ENCODE data around the gene DDIT3. TPM values are rescaled to one million over a fixed set of nuclear protein-coding genes. Genes with fewer than 3 reads are reported as not detected.

Gene DDIT3
- total and polyA plus RNA-seq, 4 donors = 4.7 to 30.2 (median 16.2) TPM

DNA sequence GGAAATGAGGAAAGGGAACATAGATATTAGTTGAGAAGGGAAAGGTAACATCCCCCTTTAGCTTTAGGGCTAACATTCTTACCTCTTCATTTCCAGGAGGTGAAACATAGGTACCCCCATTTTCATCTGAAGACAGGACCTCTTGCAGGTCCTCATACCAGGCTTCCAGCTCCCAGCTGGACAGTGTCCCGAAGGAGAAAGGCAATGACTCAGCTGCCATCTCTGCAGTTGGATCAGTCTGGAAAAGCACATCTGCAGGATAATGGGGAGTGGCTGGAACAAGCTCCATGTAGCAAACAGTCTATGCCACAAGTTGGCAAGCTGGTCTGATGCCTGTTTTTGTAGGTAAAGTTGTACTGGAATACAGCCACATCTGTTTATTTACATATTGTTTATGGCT is 3.1 kb downstream of the DDIT3 start:
- Histone ChIP-seq H3K9me3 (ENCODE audit: control insufficient read depth in 4 of 4, low read length in 3 of 4) (no peaks in the 10 kb centered on the region), H3K27ac (ENCODE audit: low read depth in 1 of 2, low read length in 2 of 2) (no peak overlapping the region), H3K4me3 (ENCODE audit: low read depth in 1 of 3, low read length in 3 of 3) (no peak overlapping the region), H3K27me3 (ENCODE audit: control insufficient read depth in 4 of 4, insufficient read depth in 4 of 4, low read length in 3 of 4) (no peaks in the 10 kb centered on the region), H3K9ac (ENCODE audit: low read depth in 1 of 2, low read length in 2 of 2) (no peak overlapping the region), H3K4me1 (ENCODE audit: control insufficient read depth in 4 of 4, insufficient read depth in 4 of 4, low read length in 3 of 4) (peaks cover 4 to 37% (median 19%) of the 10 kb centered on the region in 4 donors), H3K36me3 (ENCODE audit: control insufficient read depth in 4 of 4, insufficient read depth in 3 of 4, low read depth in 1 of 4, low read length in 3 of 4) (peaks cover 5 to 48% (median 43%) of the 10 kb centered on the region in 4 donors)
- no peak for DNase-seq (ENCODE audit: low spot score)
- WGBS = 56% methylated on average over 1 of the region's 1 CpG
- TF ChIP-seq, protein P1, sequence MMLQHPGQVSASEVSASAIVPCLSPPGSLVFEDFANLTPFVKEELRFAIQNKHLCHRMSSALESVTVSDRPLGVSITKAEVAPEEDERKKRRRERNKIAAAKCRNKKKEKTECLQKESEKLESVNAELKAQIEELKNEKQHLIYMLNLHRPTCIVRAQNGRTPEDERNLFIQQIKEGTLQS (IDR thresholded peaks at IDR 0.05) = no peak
- TF ChIP-seq, protein P2, sequence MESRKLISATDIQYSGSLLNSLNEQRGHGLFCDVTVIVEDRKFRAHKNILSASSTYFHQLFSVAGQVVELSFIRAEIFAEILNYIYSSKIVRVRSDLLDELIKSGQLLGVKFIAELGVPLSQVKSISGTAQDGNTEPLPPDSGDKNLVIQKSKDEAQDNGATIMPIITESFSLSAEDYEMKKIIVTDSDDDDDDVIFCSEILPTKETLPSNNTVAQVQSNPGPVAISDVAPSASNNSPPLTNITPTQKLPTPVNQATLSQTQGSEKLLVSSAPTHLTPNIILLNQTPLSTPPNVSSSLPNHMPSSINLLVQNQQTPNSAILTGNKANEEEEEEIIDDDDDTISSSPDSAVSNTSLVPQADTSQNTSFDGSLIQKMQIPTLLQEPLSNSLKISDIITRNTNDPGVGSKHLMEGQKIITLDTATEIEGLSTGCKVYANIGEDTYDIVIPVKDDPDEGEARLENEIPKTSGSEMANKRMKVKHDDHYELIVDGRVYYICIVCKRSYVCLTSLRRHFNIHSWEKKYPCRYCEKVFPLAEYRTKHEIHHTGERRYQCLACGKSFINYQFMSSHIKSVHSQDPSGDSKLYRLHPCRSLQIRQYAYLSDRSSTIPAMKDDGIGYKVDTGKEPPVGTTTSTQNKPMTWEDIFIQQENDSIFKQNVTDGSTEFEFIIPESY (IDR thresholded peaks at IDR 0.05) = no peak

DNA sequence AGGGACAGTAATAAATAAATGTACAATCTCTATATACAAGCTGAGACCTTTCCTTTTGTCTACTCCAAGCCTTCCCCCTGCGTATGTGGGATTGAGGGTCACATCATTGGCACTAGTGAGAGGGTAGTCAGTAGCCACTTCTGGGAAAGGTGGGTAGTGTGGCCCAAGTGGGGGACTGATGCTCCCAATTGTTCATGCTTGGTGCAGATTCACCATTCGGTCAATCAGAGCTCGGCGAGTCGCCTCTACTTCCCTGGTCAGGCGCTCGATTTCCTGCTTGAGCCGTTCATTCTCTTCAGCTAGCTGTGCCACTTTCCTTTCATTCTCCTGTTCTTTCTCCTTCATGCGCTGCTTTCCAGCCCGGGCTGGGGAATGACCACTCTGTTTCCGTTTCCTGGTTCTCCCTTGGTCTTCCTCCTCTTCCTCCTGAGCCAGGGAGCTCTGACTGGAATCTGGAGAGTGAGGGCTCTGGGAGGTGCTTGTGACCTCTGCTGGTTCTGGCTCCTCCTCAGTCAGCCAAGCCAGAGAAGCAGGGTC is 3.6 kb downstream of the DDIT3 start:
- Histone ChIP-seq H3K9ac (ENCODE audit: low read depth in 1 of 2, low read length in 2 of 2) (no peak overlapping the region), H3K4me1 (ENCODE audit: control insufficient read depth in 4 of 4, insufficient read depth in 4 of 4, low read length in 3 of 4) (peaks cover 4 to 32% (median 18%) of the 10 kb centered on the region in 4 donors), H3K27me3 (ENCODE audit: control insufficient read depth in 4 of 4, insufficient read depth in 4 of 4, low read length in 3 of 4) (no peaks in the 10 kb centered on the region), H3K36me3 (ENCODE audit: control insufficient read depth in 4 of 4, insufficient read depth in 3 of 4, low read depth in 1 of 4, low read length in 3 of 4) (peaks cover 5 to 53% (median 48%) of the 10 kb centered on the region in 4 donors), H3K4me3 (ENCODE audit: low read depth in 1 of 3, low read length in 3 of 3) (no peak overlapping the region), H3K9me3 (ENCODE audit: control insufficient read depth in 4 of 4, low read length in 3 of 4) (no peaks in the 10 kb centered on the region), H3K27ac (ENCODE audit: low read depth in 1 of 2, low read length in 2 of 2) (no peak overlapping the region)
- 85% methylated on average over 11 of the region's 11 CpGs for WGBS
- DNase-seq (ENCODE audit: low spot score) = no peak
- no peak for TF ChIP-seq NR2F2 (IDR thresholded peaks at IDR 0.05)
- TF ChIP-seq, protein P1 (IDR thresholded peaks at IDR 0.05) = no peak
- TF ChIP-seq, protein P3, sequence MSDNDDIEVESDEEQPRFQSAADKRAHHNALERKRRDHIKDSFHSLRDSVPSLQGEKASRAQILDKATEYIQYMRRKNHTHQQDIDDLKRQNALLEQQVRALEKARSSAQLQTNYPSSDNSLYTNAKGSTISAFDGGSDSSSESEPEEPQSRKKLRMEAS (IDR thresholded peaks at IDR 0.05) = no peak
- TF ChIP-seq, protein P2 (IDR thresholded peaks at IDR 0.05) = no peak
- no peak for TF ChIP-seq YY1 (IDR thresholded peaks at IDR 0.05)
- TF ChIP-seq, protein P4, sequence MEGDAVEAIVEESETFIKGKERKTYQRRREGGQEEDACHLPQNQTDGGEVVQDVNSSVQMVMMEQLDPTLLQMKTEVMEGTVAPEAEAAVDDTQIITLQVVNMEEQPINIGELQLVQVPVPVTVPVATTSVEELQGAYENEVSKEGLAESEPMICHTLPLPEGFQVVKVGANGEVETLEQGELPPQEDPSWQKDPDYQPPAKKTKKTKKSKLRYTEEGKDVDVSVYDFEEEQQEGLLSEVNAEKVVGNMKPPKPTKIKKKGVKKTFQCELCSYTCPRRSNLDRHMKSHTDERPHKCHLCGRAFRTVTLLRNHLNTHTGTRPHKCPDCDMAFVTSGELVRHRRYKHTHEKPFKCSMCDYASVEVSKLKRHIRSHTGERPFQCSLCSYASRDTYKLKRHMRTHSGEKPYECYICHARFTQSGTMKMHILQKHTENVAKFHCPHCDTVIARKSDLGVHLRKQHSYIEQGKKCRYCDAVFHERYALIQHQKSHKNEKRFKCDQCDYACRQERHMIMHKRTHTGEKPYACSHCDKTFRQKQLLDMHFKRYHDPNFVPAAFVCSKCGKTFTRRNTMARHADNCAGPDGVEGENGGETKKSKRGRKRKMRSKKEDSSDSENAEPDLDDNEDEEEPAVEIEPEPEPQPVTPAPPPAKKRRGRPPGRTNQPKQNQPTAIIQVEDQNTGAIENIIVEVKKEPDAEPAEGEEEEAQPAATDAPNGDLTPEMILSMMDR (IDR thresholded peaks at IDR 0.05; ENCODE audit: low read depth, low read length, missing input control) = no peak
- TF ChIP-seq EGR1 (IDR thresholded peaks at IDR 0.05; ENCODE audit: low read depth in 2 of 2) = no peak

DNA sequence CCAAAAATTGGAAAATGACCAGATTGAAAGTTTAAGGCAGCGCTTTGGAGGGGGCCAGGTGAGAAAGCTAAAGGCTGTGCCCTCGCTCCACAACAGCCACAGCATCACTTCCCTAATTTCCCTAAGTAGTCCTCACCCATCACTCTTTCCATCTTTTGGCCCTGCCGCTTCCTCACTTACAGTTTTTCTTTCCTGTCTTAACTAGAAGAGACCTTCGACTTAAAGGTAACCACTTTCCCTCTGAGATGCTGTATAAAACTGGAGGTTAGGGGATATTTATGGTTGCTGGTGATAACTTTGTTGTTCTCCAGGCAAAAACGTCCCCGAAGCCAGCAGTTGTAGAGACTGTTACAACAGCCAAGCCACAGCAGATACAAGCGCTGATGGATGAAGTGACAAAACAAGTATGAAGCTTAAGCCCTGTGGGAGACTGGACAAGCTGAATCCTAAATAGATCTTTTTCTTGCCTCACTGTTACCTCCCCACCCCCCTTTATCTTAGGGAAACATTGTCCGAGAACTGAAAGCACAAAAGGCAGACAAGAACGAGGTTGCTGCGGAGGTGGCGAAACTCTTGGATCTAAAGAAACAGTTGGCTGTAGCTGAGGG is 4.3 kb downstream of the DDIT3 start:
- TF ChIP-seq FOXA1 (IDR thresholded peaks at IDR 0.05) = no peak
- TF ChIP-seq, protein P4 (IDR thresholded peaks at IDR 0.05; ENCODE audit: low read depth, low read length, missing input control) = no peak
- TF ChIP-seq, protein P2 (IDR thresholded peaks at IDR 0.05) = no peak
- TF ChIP-seq HNF4A (conservative IDR thresholded peaks at IDR 0.05) = no peak
- no peak for TF ChIP-seq NR2F2 (IDR thresholded peaks at IDR 0.05)
- TF ChIP-seq FOXA2 (IDR thresholded peaks at IDR 0.05) = no peak
- TF ChIP-seq RAD21 (IDR thresholded peaks at IDR 0.05) = no peak
- no peak for TF ChIP-seq JUND (IDR thresholded peaks at IDR 0.05)
- no peak for TF ChIP-seq SP1 (IDR thresholded peaks at IDR 0.05)
- TF ChIP-seq EGR1 (IDR thresholded peaks at IDR 0.05; ENCODE audit: low read depth in 2 of 2) = no peak
- TF ChIP-seq HNF4G (IDR thresholded peaks at IDR 0.05) = no peak

More for the DNA sequence above, 4.3 kb downstream of the DDIT3 start:
- Histone ChIP-seq H3K27ac (ENCODE audit: low read depth in 1 of 2, low read length in 2 of 2) (no peak overlapping the region), H3K27me3 (ENCODE audit: control insufficient read depth in 4 of 4, insufficient read depth in 4 of 4, low read length in 3 of 4) (no peaks in the 10 kb centered on the region), H3K36me3 (ENCODE audit: control insufficient read depth in 4 of 4, insufficient read depth in 3 of 4, low read depth in 1 of 4, low read length in 3 of 4) (peaks cover 5 to 57% (median 49%) of the 10 kb centered on the region in 4 donors), H3K9ac (ENCODE audit: low read depth in 1 of 2, low read length in 2 of 2) (no peak overlapping the region), H3K4me3 (ENCODE audit: low read depth in 1 of 3, low read length in 3 of 3) (no peak overlapping the region), H3K4me1 (ENCODE audit: control insufficient read depth in 4 of 4, insufficient read depth in 4 of 4, low read length in 3 of 4) (peaks cover 1 to 26% (median 13%) of the 10 kb centered on the region in 4 donors), H3K9me3 (ENCODE audit: control insufficient read depth in 4 of 4, low read length in 3 of 4) (no peaks in the 10 kb centered on the region)
- WGBS = 87% methylated on average over 11 of the region's 11 CpGs
- DNase-seq (ENCODE audit: low spot score) = no peak
